Neural cell (in vitro differentiated cells): ENCODE measurements around the gene DLG2. TPM values are rescaled to one million over a fixed set of nuclear protein-coding genes. Genes with fewer than 3 reads are reported as not detected.

Experiments used
- H2AFZ ChIP-seq: fragments of 200-600, 300-800 bp; sonication (generic), shearing (Covaris generic); 2 replicates; pipeline ENCODE4 v1.6.0; 2014; ENCODE audit warnings: low read depth, mild to moderate bottlenecking, antibody characterized with exemption, low read length, moderate library complexity
- H3F3A ChIP-seq: fragments of 200-600 bp; shearing (Covaris generic); 2 replicates; pipeline ENCODE4 v1.6.1; 2016; ENCODE audit warnings: mild to moderate bottlenecking, moderate library complexity, mixed read lengths, antibody characterized with exemption, low read length; ENCODE audit not compliant: insufficient read depth, poor library complexity, severe bottlenecking
- H3K27ac ChIP-seq: fragments of 200-600, 300-800 bp; sonication (generic), shearing (Covaris generic); 2 replicates; pipeline ENCODE4 v1.5.1; 2014; ENCODE audit warnings: mild to moderate bottlenecking, low read length, moderate library complexity
- H3K27me3 ChIP-seq: fragments of 300-800, 200-600 bp; sonication (generic), shearing (Covaris generic); 2 replicates; pipeline ENCODE4 v1.6.0; 2014; ENCODE audit warnings: mild to moderate bottlenecking, low read depth, low read length, moderate library complexity; ENCODE audit not compliant: insufficient read depth
- H3K36me3 ChIP-seq: fragments of 300-800, 200-600 bp; sonication (generic), shearing (Covaris generic); 2 replicates; pipeline ENCODE4 v1.5.1; 2014; ENCODE audit warnings: mild to moderate bottlenecking, antibody characterized with exemption, low read length, moderate library complexity; ENCODE audit not compliant: insufficient read depth
- H3K4me2 ChIP-seq: fragments of 300-800, 200-600 bp; sonication (generic), shearing (Covaris generic); 2 replicates; pipeline ENCODE4 v1.6.0; 2014; ENCODE audit warnings: mild to moderate bottlenecking, low read length
- H3K4me3 ChIP-seq: fragments of 300-800, 200-600 bp; sonication (generic), shearing (Covaris generic); 2 replicates; pipeline ENCODE4 v1.5.1; 2014; ENCODE audit warnings: mild to moderate bottlenecking, low read length, moderate library complexity
- H3K79me2 ChIP-seq: fragments of 200-600 bp; shearing (Covaris generic); replicated peaks from 2 replicates; pipeline ENCODE4 v1.6.0; 2014; ENCODE audit warnings: mild to moderate bottlenecking, low read length, moderate library complexity; ENCODE audit not compliant: insufficient read depth
- H3K9ac ChIP-seq: fragments of 300-800, 200-600 bp; sonication (generic), shearing (Covaris generic); 2 replicates; pipeline ENCODE4 v1.6.1; 2016; ENCODE audit warnings: mild to moderate bottlenecking, low read length, mixed read lengths
- H3K9me2 ChIP-seq: fragments of 200-600 bp; shearing (Covaris generic); 2 replicates; pipeline ENCODE4 v1.6.1; 2016; ENCODE audit warnings: mild to moderate bottlenecking, low read length, mixed read lengths; ENCODE audit not compliant: insufficient read depth
- H3K9me3 ChIP-seq: fragments of 200-600, 300-800 bp; sonication (generic), shearing (Covaris generic); 2 replicates; pipeline ENCODE4 v1.6.1; 2016; ENCODE audit warnings: mild to moderate bottlenecking, mixed run types, low read length, moderate library complexity, mixed read lengths
- H4K20me1 ChIP-seq: fragments of 200-600 bp; shearing (Covaris generic); 2 replicates; pipeline ENCODE4 v1.6.1; 2016; ENCODE audit warnings: mild to moderate bottlenecking, mixed run types; ENCODE audit not compliant: insufficient read depth
- CTCF ChIP-seq: fragments of 450-650 bp; IDR thresholded peaks from 2 replicates; pipeline ENCODE4 v1.5.1; 2014; ENCODE audit warnings: antibody characterized with exemption, mild to moderate bottlenecking, moderate library complexity; ENCODE audit not compliant: poor library complexity, severe bottlenecking
- EP300 ChIP-seq: fragments of 450-650 bp; conservative IDR thresholded peaks from 2 replicates; pipeline ENCODE4 v1.6.1; 2014; ENCODE audit warnings: antibody characterized with exemption, mild to moderate bottlenecking, moderate library complexity; ENCODE audit not compliant: poor library complexity, severe bottlenecking
- EZH2 ChIP-seq: fragments of 200-600, 300-800 bp; shearing (Covaris generic), sonication (generic); IDR thresholded peaks from 2 replicates; pipeline ENCODE4 v1.6.1; 2014; ENCODE audit warnings: antibody characterized with exemption, low read length, borderline replicate concordance, mild to moderate bottlenecking; ENCODE audit not compliant: insufficient read depth, poor library complexity, severe bottlenecking
- MXI1 ChIP-seq: fragments of 450-650 bp; conservative IDR thresholded peaks from 2 replicates; pipeline ENCODE4 v1.6.1; 2014; ENCODE audit warnings: antibody characterized with exemption, mild to moderate bottlenecking; ENCODE audit not compliant: poor library complexity, severe bottlenecking
- POLR2AphosphoS5 ChIP-seq: IDR thresholded peaks from 2 replicates; pipeline ENCODE4 v1.6.1; 2012
- RAD21 ChIP-seq: fragments of 450-650 bp; conservative IDR thresholded peaks from 2 replicates; pipeline ENCODE4 v1.6.1; 2014; ENCODE audit warnings: antibody characterized with exemption, mild to moderate bottlenecking, moderate library complexity
- REST ChIP-seq: IDR thresholded peaks from 2 replicates; pipeline ENCODE4 v1.6.1; 2012; ENCODE audit warnings: borderline replicate concordance
- SMC3 ChIP-seq: fragments of 450-650 bp; conservative IDR thresholded peaks from 2 replicates; pipeline ENCODE4 v1.6.1; 2014; ENCODE audit warnings: antibody characterized with exemption, mild to moderate bottlenecking, moderate library complexity; ENCODE audit not compliant: poor library complexity
- TAF1 ChIP-seq: IDR thresholded peaks from 2 replicates; pipeline ENCODE4 v1.6.1; 2012; ENCODE audit warnings: low read depth
- polyA plus RNA-seq: library from polyadenylated mRNA; depleted of rRNA; stranded (reverse); fragments of >200 nt; gene quantifications from 2 replicates; pipeline ENCODE4 v1.2.3, GENCODE V29; 2014

Gene DLG2
- polyA plus RNA-seq, 1 donor from 2014 or later = 179 TPM

- no peak overlapping the region for H3K4me3 ChIP-seq
- TF ChIP-seq POLR2AphosphoS5 (no peak), RAD21 (no peak), CTCF (no peak), EP300 (no peak), SMC3 (no peak), REST (no peak), EZH2 (no peak), MXI1 (no peak), TAF1 (no peak)
- H3K36me3 ChIP-seq = no peaks in the 10 kb centered on the region
- no peaks in the 10 kb centered on the region for H3K27me3 ChIP-seq
- no peak overlapping the region for H3K27ac ChIP-seq
- no peak overlapping the region for H3K9ac ChIP-seq
- no peaks in the 10 kb centered on the region for H3K79me2 ChIP-seq
- no peaks in the 10 kb centered on the region for H3F3A ChIP-seq
- no peaks in the 10 kb centered on the region for H3K9me2 ChIP-seq
- no peaks in the 10 kb centered on the region for H4K20me1 ChIP-seq
- no peak overlapping the region for H3K4me2 ChIP-seq
- H3K9me3 ChIP-seq = no peaks in the 10 kb centered on the region
- H2AFZ ChIP-seq = no peak overlapping the region
Observed at GRCh38 chr11:83951521-83951920, 1675.6 kb downstream of the DLG2 start.

GRCh38 chr11:83948200-83948599, 1678.9 kb downstream of the DLG2 start:
- H3K9me3 ChIP-seq = no peaks in the 10 kb centered on the region
- TF ChIP-seq REST (no peak), RAD21 (no peak), SMC3 (no peak), POLR2AphosphoS5 (no peak), TAF1 (no peak), CTCF (no peak), EZH2 (no peak), MXI1 (no peak), EP300 (no peak)
- H2AFZ ChIP-seq = no peak overlapping the region
- H3K9me2 ChIP-seq = no peaks in the 10 kb centered on the region
- no peak overlapping the region for H3K4me3 ChIP-seq
- no peaks in the 10 kb centered on the region for H3K27me3 ChIP-seq
- no peaks in the 10 kb centered on the region for H4K20me1 ChIP-seq
- no peaks in the 10 kb centered on the region for H3F3A ChIP-seq
- no peaks in the 10 kb centered on the region for H3K36me3 ChIP-seq
- H3K79me2 ChIP-seq = no peaks in the 10 kb centered on the region
- H3K27ac ChIP-seq = no peak overlapping the region
- no peak overlapping the region for H3K9ac ChIP-seq
- H3K4me2 ChIP-seq = no peak overlapping the region
